Suprapubic skin (tissue), 4 donors: ENCODE measurements around the gene PSMD3. TPM values are rescaled to one million over a fixed set of nuclear protein-coding genes. Genes with fewer than 3 reads are reported as not detected.

Experiments used
- DNase-seq, 2 donors: peaks; one replicate each; pipeline ENCODE4 v3.0.0-alpha.2; 2019; ENCODE audit warnings: low spot score in 2 of 2
- H3K27ac ChIP-seq: fragments of 200-600 bp; sonication (generic); one replicate; pipeline ENCODE4 v1.5.1; 2019
- H3K27me3 ChIP-seq: fragments of 200-600 bp; sonication (generic); one replicate; pipeline ENCODE4 v1.5.1; 2019
- H3K36me3 ChIP-seq: fragments of 200-600 bp; sonication (generic); one replicate; pipeline ENCODE4 v1.5.1; 2019
- H3K4me1 ChIP-seq: fragments of 200-600 bp; sonication (generic); one replicate; pipeline ENCODE4 v1.5.1; 2019
- H3K4me3 ChIP-seq: fragments of 200-600 bp; sonication (generic); one replicate; pipeline ENCODE4 v1.5.1; 2019; ENCODE audit warnings: mild to moderate bottlenecking
- H3K9me3 ChIP-seq: fragments of 200-600 bp; sonication (generic); one replicate; pipeline ENCODE4 v1.5.1; 2019
- CTCF ChIP-seq, 2 donors: fragments of 200-600 bp in 1 of 2; fragments of 450-650 bp in 1 of 2; sonication (generic) in 1 of 2; IDR thresholded peaks; one replicate each; pipeline ENCODE4 v1.5.1; 2016 to 2019; ENCODE audit warnings: antibody characterized with exemption in 2 of 2, mild to moderate bottlenecking in 1 of 2, moderate library complexity in 1 of 2
- EP300 ChIP-seq: sonication (generic); formaldehyde crosslinking; IDR thresholded peaks from one replicate; pipeline ENCODE4 v1.6.1; 2017; ENCODE audit warnings: antibody characterized with exemption
- POLR2A ChIP-seq, 2 donors: fragments of 450-650 bp; IDR thresholded peaks; one replicate each; pipeline ENCODE4 v1.6.1; 2017; ENCODE audit warnings: antibody characterized with exemption in 2 of 2, mild to moderate bottlenecking in 2 of 2, moderate library complexity in 2 of 2
- POLR2AphosphoS5 ChIP-seq, 3 donors: sonication (generic); formaldehyde crosslinking; IDR thresholded peaks; one replicate each; pipeline ENCODE4 v1.6.1; 2017; ENCODE audit warnings: antibody characterized with exemption in 3 of 3
- WGBS: methylation state at CpG from one replicate; pipeline ENCODE4 v1.1.5; 2018; 5-methylcytosine and 5-hydroxymethylcytosine counted together
- total RNA-seq, 4 donors: library from RNA; depleted of rRNA; stranded (reverse); fragments of >200 nt; gene quantifications; one replicate each; pipeline ENCODE4 v1.1.0, GENCODE V29; 2016

PSMD3 gene
- total RNA-seq: 100 to 1,000 TPM in 2 of 4 donors, 10 to 100 TPM in 2; 82.8 to 118 (median 104) TPM

DNA sequence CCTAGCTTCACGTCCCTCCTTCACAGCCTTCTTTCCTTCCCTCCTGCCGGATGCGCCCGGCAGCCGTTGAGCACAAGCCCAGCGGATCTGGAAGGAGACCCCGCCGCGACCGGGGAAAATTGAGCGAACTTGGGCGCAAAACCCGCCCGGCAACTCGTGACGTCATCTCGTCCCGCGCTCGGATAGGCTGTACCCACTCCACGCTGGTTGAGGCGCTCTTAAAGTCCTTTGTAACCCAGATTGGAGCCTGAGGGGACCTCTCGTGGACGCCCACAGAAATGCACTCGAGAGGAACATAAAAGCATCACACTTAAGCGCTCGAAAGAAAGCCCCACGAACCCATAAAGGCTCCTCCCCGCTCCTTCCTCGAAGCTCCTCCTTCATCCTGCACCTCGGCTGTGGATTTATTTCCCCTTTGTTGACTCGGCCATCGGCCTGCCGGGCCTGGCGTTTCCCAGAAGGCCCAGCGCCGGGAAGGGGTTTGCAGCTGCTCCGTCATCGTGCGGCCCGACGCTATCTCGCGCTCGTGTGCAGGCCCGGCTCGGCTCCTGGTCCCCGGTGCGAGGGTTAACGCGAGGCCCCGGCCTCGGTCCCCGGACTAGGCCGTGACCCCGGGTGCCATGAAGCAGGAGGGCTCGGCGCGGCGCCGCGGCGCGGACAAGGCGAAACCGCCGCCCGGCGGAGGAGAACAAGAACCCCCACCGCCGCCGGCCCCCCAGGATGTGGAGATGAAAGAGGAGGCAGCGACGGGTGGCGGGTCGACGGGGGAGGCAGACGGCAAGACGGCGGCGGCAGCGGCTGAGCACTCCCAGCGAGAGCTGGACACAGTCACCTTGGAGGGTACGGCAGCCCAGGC is at the start of gene PSMD3:
PSMD3 (plus strand) TSS at position 457 of the 856 bp plus-strand sequence; CDS start at position 621, 164 bp downstream.
- Histone ChIP-seq H3K27ac (peak within 1 kb of the TSS; percentile 96), H3K36me3 (peaks cover 18% of the 10 kb centered on the region), H3K9me3 (no peaks in the 10 kb centered on the region), H3K27me3 (no peaks in the 10 kb centered on the region), H3K4me3 (peak within 1 kb of the TSS; percentile 98), H3K4me1 (peaks cover 38% of the 10 kb centered on the region)
- TF ChIP-seq POLR2AphosphoS5 (IDR thresholded peaks at IDR 0.05) (peak; percentile 24 to 98 (median 90)), EP300 (no peak), CTCF (IDR thresholded peaks at IDR 0.05) (peak; percentile 79 to 86), POLR2A (IDR thresholded peaks at IDR 0.05) (peak in 1 of 2 donors; percentile 80)
- 1% methylated on average over 35 of the region's 84 CpGs for WGBS
- peak; percentile 99 for DNase-seq

DNA sequence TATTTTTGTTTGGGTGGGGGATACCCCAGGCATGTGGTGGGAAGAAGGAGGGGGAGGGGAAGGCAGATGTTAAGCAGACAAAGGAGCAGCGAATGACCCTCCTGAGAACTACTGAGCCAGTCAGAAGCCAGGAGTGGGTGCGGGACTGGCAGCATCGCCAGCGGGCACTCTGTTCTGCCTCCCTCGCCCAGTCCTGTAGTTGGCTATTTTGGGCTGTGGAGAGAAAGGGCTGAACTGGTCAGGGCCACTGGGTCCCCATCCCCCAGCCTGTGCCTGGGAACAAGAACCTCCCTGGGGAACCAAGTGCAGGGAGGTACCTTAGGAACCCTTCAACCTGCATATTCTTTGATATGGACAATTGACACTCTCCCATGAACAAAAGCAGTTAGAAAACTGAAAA is 46.7 kb upstream of the PSMD3 start:
- no peak for DNase-seq
- Histone ChIP-seq H3K36me3 (no peaks in the 10 kb centered on the region), H3K4me3 (no peak overlapping the region), H3K4me1 (peaks cover 10% of the 10 kb centered on the region), H3K9me3 (no peaks in the 10 kb centered on the region), H3K27ac (no peak overlapping the region), H3K27me3 (no peaks in the 10 kb centered on the region)
- 69% methylated on average over 5 of the region's 5 CpGs for WGBS
- TF ChIP-seq POLR2A (IDR thresholded peaks at IDR 0.05): no peak
- TF ChIP-seq POLR2AphosphoS5 (IDR thresholded peaks at IDR 0.05): no peak
- no peak for TF ChIP-seq EP300
- no peak for TF ChIP-seq CTCF (IDR thresholded peaks at IDR 0.05)

- Histone ChIP-seq H3K27ac (no peak overlapping the region), H3K36me3 (no peaks in the 10 kb centered on the region)
- no peak for TF ChIP-seq POLR2A (IDR thresholded peaks at IDR 0.05)
- no peak for TF ChIP-seq EP300
- no peak for TF ChIP-seq POLR2AphosphoS5 (IDR thresholded peaks at IDR 0.05)
- no peak for TF ChIP-seq CTCF (IDR thresholded peaks at IDR 0.05)
These were observed 46.3 kb upstream of the PSMD3 start for GRCh38 chr17:39934324-39934723.

GRCh38 chr17:39935909-39936308 is 44.7 kb upstream of the PSMD3 start:
- peaks cover 11% of the 10 kb centered on the region for H3K4me1 ChIP-seq
- TF ChIP-seq EP300 (no peak), CTCF (IDR thresholded peaks at IDR 0.05) (no peak), POLR2A (IDR thresholded peaks at IDR 0.05) (no peak), POLR2AphosphoS5 (IDR thresholded peaks at IDR 0.05) (no peak)
- no peak for DNase-seq
- H3K27ac ChIP-seq: no peak overlapping the region
- no peak overlapping the region for H3K4me3 ChIP-seq
- no peaks in the 10 kb centered on the region for H3K9me3 ChIP-seq
- no peaks in the 10 kb centered on the region for H3K36me3 ChIP-seq
- H3K27me3 ChIP-seq: no peaks in the 10 kb centered on the region
- 71% methylated on average over 3 of the region's 3 CpGs for WGBS

More at GRCh38 chr17:39934324-39934723, 46.3 kb upstream of the PSMD3 start:
- no peaks in the 10 kb centered on the region for H3K9me3 ChIP-seq
- no peak overlapping the region for H3K4me3 ChIP-seq
- peaks cover 8% of the 10 kb centered on the region for H3K4me1 ChIP-seq
- WGBS: 84% methylated on average over 5 of the region's 5 CpGs
- no peaks in the 10 kb centered on the region for H3K27me3 ChIP-seq
- no peak for DNase-seq

DNA sequence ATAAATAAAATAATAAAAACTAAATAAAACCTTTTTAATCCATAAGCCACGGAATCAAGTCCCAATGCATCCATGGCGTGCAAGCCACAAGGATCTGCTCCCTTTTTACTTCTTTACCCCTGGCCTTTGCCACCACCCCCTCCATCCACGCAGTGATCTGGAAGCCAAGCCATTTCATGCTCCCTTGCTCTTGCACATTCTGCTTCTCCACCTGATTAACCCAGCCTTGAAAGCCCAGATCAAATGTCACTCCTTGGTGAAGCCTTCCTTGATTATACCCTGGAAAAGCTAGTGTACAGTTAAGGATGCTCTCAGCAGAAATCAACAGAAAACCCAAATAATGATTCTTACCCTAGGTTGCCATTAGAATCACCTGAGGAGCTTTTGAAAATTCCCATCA is 43.2 kb upstream of the PSMD3 start:
- H3K4me1 ChIP-seq: peaks cover 11% of the 10 kb centered on the region
- H3K27ac ChIP-seq: no peak overlapping the region
- H3K4me3 ChIP-seq: no peak overlapping the region
- no peaks in the 10 kb centered on the region for H3K27me3 ChIP-seq
- TF ChIP-seq POLR2A (IDR thresholded peaks at IDR 0.05) (no peak), CTCF (IDR thresholded peaks at IDR 0.05) (no peak), EP300 (no peak), POLR2AphosphoS5 (IDR thresholded peaks at IDR 0.05) (no peak)
- no peaks in the 10 kb centered on the region for H3K9me3 ChIP-seq
- WGBS: 97% methylated on average over 3 of the region's 3 CpGs
- H3K36me3 ChIP-seq: no peaks in the 10 kb centered on the region
- DNase-seq: no peak
